GM18511 (cell line): ENCODE measurements around the gene ADRA2B.
"Not testable (repeated sequence)": the region's sequence is repeated elsewhere in the genome, so short reads cannot be mapped to it uniquely, and the experiment has no call there.

Experiments used
- ATAC-seq: cut with Tn5 transposase; IDR thresholded peaks from one replicate; pipeline ENCODE4 v1.9.1; 2021; ENCODE audit warnings: mild to moderate bottlenecking, moderate library complexity; ENCODE audit not compliant: unreplicated experiment

ADRA2B gene

GRCh38 chr2:96091141-96091710, 25.1 kb downstream of the ADRA2B start:
- ATAC-seq = no peak

GRCh38 chr2:96090196-96090926, 26.0 kb downstream of the ADRA2B start:
- ATAC-seq = no peak

GRCh38 chr2:96089356-96090195, 26.8 kb downstream of the ADRA2B start:
- ATAC-seq = no peak

- no peak for ATAC-seq
Observed at GRCh38 chr2:96088340-96089335, 27.7 kb downstream of the ADRA2B start.

- ATAC-seq = no peak
Observed at GRCh38 chr2:96087130-96087529, 29.2 kb downstream of the ADRA2B start.

- ATAC-seq = no peak
Observed at GRCh38 chr2:96085541-96086355, 30.6 kb downstream of the ADRA2B start.

GRCh38 chr2:96084858-96085518, 31.4 kb downstream of the ADRA2B start:
- ATAC-seq = not testable (repeated sequence)

- no peak for ATAC-seq
Observed at GRCh38 chr2:96083989-96084857, 32.1 kb downstream of the ADRA2B start.

- no peak for ATAC-seq
Observed at GRCh38 chr2:96083064-96083939, 33.1 kb downstream of the ADRA2B start.

- ATAC-seq = no peak
Observed at GRCh38 chr2:96082211-96083063, 33.9 kb downstream of the ADRA2B start.

GRCh38 chr2:96081042-96081441, 35.3 kb downstream of the ADRA2B start:
- no peak for ATAC-seq

GRCh38 chr2:96075199-96075771, 41.1 kb downstream of the ADRA2B start:
- no peak for ATAC-seq

- ATAC-seq = no peak
Observed at GRCh38 chr2:96074156-96074555, 42.2 kb downstream of the ADRA2B start.

GRCh38 chr2:96073170-96073775, 43.1 kb downstream of the ADRA2B start:
- no peak for ATAC-seq

GRCh38 chr2:96072746-96073145, 43.6 kb downstream of the ADRA2B start:
- ATAC-seq = no peak
